NCI-H2171 treated with DMSO at 0.1 percent for 48 hours (cell line): ENCODE results near the gene POLD1.
"Not testable (repeated sequence)": the region's sequence is repeated elsewhere in the genome, so short reads cannot be mapped to it uniquely, and the experiment has no call there.

Experiments
- DNase-seq: peaks from one replicate; lab custom pipeline; 2025; lab: John Stamatoyannopoulos, UW

POLD1 gene

DNA sequence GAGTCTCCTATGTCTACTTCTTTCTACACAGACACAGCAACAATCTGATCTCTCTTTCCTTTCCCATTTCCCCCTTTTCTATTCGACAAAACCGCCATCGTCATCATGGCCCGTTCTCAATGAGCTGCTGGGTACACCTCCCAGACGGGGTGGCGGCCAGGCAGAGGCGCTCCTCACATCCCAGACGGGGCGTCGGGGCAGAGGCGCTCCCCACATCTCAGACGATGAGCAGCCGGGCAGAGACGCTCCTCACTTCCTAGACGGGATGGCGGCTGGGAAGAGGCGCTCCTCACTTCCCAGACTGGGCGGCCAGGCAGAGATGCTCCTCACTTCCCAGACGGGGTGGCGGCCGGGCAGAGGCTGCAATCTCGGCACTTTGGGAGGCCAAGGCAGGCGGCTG lies 6.8 kb downstream of the POLD1 start:
- not testable (repeated sequence) for DNase-seq

DNA sequence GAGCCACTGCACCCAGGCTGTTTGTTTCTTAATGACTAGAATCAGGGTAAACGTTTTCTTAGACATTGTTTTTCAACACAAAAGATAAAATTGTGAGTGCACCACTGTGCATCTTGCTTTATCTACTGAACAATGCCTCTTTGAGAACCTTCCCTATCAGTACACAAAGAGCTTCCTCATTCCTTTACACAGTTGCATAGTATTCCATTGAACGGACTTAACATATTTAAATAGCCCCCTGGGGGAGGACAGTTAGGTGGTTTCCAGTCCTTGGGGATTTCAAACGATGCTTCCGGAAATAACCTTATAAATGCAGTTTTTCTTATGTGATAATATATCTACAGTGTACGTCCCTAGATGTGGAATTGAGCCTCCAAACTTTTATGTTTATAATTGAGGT lies 8.6 kb downstream of the POLD1 start:
- no peak for DNase-seq

GRCh38 chr19:50393589-50393988 lies 9.4 kb downstream of the POLD1 start:
- DNase-seq = no peak

DNA sequence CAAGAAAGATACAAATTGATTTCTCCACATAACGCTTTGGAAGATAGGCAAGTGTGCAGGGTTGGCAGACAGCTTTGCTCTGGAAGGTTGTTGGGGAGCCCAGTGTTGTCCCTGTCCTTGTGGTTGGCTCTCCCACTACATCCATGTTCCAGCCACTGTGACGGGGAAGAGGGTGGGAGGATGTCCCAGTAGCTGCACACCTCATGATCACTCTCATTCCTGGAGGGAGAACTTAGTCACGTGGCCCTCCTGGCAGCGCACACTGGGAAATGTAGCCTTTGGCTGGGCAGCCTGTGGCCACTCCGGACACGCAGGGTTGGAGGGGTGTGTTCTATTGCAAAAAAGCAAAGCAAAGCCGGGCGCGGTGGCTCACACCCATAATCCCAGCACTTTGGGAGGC lies 9.9 kb downstream of the POLD1 start:
- no peak for DNase-seq

DNA sequence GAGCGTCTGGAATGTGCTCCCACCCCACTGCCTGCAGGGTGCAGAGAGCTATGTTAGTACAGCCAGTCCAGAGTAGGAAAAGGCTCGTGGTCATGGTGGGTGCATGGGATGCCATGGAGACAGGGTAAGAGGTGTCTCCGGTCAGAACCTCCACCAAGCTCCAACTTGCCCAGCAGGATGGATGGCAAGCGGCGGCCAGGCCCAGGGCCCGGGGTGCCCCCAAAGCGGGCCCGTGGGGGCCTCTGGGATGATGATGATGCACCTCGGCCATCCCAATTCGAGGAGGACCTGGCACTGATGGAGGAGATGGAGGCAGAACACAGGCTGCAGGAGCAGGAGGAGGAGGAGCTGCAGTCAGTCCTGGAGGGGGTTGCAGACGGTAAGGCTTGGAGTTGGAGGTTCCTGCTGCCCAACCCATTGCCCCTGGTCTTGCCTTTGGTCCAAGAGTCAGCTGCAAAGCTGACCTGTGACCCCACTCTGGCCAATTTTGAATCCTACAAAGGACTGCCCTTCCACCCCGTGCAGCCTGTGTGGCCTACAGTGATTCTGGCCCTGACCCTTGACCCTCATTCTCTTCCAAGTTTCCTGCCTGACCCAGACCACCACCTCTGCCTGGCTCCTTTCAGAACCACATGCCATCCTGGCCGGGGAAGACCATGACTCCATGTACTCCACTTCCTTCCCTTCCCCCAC lies 14.7 kb downstream of the POLD1 start:
- no peak for DNase-seq

- DNase-seq = no peak
Measured at GRCh38 chr19:50399368-50399745, 15.2 kb downstream of the POLD1 start.

- no peak for DNase-seq
Measured at GRCh38 chr19:50401605-50402450, 17.7 kb downstream of the POLD1 start.

DNA sequence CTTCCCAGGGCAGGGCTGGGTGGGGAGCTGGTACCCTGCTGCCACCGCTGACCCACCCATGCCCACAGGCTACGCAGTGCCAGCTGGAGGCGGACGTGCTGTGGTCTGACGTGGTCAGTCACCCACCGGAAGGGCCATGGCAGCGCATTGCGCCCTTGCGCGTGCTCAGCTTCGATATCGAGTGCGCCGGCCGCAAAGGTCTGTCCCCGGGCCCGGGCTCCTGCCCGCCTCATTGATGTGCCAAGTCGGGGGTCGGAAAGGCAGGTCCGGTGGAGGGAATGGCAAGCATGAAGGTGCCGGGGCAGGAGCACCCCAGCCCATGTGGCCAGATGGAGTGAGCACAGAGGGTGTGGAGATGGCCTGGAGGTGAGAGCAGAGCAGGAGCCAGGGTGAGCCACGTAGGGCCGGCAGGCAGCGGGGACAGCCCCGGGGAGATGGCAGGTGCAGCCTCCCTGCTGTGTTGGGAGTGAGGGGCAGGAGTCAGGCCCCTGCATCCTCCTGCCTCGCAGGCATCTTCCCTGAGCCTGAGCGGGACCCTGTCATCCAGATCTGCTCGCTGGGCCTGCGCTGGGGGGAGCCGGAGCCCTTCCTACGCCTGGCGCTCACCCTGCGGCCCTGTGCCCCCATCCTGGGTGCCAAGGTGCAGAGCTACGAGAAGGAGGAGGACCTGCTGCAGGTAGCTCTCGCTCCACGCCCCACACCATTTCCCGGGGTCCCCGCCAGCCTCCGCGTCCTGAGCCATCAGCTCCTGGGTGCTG lies 18.6 kb downstream of the POLD1 start:
- DNase-seq = no peak

DNA sequence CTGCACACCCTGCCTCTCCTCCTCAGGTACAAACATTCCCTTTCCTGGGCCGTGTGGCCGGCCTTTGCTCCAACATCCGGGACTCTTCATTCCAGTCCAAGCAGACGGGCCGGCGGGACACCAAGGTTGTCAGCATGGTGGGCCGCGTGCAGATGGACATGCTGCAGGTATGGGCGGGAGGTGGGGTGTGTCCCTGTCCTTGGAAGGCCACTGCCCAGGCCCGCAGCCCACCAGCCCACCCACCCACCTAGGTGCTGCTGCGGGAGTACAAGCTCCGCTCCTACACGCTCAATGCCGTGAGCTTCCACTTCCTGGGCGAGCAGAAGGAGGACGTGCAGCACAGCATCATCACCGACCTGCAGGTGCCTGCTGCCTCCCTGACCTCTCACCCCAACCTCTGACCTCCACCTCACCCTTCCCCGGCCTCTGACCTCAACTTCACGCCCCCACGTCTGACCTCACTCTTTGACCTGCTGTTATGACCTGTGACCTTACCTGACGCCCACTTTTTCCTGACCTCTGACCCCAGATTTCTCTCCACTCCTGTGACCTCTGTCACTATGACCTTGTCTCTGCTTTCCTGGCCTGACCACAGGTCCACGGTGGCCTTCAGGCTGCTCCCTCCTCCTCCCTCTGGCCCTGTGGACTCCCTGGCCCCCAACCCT lies 22.1 kb downstream of the POLD1 start:
- DNase-seq = no peak

DNA sequence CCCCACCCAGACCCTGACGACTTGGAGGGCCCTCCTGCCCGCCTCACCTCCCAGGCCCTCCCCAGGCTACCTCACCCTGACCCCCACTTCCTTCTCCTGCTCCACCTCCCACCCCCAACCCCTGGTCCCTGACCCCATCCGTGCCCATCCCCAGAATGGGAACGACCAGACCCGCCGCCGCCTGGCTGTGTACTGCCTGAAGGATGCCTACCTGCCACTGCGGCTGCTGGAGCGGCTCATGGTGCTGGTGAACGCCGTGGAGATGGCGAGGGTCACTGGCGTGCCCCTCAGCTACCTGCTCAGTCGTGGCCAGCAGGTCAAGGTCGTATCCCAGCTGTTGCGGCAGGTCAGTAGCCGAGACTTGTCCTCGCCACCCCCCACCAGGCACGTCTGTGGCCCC lies 22.7 kb downstream of the POLD1 start:
- no peak for DNase-seq

DNA sequence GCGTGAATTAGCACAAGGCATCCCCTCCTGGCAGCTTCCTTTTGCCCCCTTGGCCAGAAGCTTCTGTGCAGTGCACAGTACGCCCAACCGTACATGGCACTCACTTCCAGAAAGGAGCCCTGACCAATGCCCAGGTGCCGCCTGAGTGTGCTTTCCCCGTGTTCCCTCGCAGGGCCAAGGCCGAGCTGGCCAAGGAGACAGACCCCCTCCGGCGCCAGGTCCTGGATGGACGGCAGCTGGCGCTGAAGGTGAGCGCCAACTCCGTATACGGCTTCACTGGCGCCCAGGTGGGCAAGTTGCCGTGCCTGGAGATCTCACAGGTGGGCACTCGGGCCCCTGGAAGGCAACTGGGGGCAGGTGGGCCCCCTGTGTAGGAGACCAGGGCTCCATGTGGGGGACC lies 25.2 kb downstream of the POLD1 start:
- no peak for DNase-seq

DNA sequence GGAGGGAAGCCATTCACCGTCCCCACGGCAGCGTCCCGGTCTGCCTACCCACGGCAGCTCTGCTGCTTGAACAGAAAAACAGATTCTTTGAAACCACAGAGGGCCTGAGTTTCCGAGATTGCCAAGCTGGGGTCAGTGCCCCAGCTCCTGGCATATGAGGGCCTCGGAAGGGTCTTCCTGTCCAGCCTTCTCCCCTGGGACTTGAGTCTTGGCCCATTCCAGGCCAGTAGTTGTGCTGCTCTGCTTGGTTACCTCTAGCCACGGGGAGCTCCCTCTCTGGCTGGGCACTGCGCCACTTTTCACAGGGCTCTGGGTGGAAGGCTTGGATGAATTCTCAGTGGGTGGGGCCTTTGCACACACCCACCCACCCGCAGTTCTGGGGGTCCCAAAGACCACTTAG lies 26.0 kb downstream of the POLD1 start:
- DNase-seq = no peak

- no peak for DNase-seq
Measured at GRCh38 chr19:50412419-50412818, 28.3 kb downstream of the POLD1 start.

DNA sequence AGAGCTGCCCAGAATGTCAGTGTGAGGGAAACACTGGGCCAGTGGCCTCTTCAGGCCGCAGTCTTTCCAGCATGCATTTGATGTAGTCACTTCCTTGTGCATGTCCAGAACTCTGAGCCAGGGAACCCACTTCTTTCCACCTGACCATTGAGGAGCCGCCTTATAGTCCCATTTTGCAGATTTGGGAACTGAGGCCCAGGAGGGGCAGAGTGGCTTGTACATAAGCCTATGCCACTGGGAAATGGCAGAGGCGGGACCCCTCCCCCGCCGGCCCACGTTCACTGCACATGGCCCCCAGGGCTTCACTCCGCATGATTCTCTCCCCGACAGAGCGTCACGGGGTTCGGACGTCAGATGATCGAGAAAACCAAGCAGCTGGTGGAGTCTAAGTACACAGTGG lies 28.9 kb downstream of the POLD1 start:
- no peak for DNase-seq

GRCh38 chr19:50413531-50413930 lies 29.4 kb downstream of the POLD1 start:
- no peak for DNase-seq

GRCh38 chr19:50414864-50415660 lies 30.9 kb downstream of the POLD1 start:
- no peak for DNase-seq

GRCh38 chr19:50415661-50416033 lies 31.5 kb downstream of the POLD1 start:
- no peak for DNase-seq

- DNase-seq = no peak
Measured at GRCh38 chr19:50416034-50416977, 32.2 kb downstream of the POLD1 start.

DNA sequence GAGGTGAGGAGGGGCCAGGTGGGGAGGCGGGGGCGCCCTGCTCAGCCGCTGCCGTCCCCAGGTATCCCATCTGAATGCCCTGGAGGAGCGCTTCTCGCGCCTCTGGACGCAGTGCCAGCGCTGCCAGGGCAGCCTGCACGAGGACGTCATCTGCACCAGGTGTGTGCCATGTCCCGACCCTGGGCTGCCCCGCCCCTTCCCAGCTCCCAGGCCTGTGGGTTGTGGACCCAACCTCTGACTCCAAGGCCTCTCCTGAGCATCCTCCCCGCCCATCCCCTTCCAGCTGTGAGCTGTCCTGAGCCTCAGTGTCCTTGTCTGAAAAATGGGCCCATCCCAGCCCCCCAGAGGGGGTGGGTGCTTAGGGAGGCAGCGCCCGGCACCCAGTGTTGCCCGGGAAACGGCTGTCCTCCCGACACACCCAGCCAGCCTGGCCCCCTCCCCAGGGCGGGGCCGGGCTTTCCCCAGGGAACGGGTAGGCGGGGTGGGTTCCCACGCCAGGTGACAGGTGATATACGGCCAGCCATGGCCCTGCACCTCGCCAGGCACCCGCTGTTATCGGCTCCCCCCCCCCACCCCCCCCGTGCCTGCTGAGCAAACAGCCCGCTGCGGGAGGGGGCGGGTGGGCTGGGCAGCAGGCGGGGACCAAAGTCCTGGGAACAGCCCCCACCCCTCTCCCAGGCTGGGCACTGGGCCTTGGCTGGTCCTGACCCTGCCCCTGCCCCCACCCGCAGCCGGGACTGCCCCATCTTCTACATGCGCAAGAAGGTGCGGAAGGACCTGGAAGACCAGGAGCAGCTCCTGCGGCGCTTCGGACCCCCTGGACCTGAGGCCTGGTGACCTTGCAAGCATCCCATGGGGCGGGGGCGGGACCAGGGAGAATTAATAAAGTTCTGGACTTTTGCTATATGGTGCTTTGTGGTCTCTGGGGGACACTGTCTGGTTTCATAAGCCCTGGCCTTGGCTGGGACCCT lies 33.2 kb downstream of the POLD1 start:
- DNase-seq = no peak
